Activated gamma-delta T cell (primary cell): ENCODE measurements around the gene NTNG2.
"Not testable (repeated sequence)": the region's sequence is repeated elsewhere in the genome, so short reads cannot be mapped to it uniquely, and the experiment has no call there.

Experiments
- DNase-seq: peaks from one replicate; lab custom pipeline; 2025; lab: John Stamatoyannopoulos, UW

Gene NTNG2

GRCh38 chr9:132266017-132266416, 104.2 kb downstream of the NTNG2 start:
- no peak for DNase-seq

GRCh38 chr9:132267660-132268059, 105.8 kb downstream of the NTNG2 start:
- DNase-seq, result no peak

GRCh38 chr9:132268725-132269352, 107.0 kb downstream of the NTNG2 start:
- DNase-seq, result no peak

GRCh38 chr9:132269704-132270516, 108.1 kb downstream of the NTNG2 start:
- not testable (repeated sequence) for DNase-seq

DNA sequence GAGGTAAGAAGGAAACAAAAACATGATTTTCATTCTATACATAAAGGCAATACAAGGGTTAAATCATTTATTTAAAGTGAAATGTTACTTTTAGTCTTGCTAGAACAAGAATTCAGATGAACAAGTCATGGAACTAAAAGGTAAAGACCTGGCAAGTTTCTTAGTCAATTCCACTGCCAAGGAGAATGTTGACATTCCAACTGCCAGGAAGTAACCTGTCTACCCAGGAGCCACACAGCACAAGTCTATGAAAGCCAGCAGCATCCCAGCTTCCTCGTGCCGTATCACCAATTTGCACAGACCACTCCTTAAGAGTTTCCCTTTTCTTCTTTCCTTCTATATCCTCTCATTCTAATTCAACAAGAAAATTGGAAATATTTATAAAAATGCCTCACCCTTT, 113.0 kb downstream of the NTNG2 start:
- no peak for DNase-seq

DNA sequence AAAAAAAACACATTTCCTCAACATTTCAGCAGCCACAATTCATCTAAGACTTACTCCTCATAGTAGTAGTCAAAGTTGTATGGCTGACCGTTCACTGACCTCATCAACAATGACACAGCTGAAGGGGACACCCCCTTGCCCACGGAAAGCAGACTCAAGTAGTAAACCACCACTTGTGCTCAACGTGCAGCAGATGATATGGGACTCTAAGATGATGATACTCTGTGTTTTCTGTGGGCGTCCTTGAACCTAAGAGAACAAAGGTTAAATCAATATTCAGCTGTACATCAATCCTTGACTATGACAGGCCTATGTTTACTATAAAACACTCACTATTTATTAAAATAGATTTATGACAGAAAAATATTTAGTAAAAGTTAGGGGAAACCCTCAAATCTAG, 121.3 kb downstream of the NTNG2 start:
- DNase-seq, result no peak

- DNase-seq, result no peak
These were observed 122.0 kb downstream of the NTNG2 start for GRCh38 chr9:132283863-132284262.

DNA sequence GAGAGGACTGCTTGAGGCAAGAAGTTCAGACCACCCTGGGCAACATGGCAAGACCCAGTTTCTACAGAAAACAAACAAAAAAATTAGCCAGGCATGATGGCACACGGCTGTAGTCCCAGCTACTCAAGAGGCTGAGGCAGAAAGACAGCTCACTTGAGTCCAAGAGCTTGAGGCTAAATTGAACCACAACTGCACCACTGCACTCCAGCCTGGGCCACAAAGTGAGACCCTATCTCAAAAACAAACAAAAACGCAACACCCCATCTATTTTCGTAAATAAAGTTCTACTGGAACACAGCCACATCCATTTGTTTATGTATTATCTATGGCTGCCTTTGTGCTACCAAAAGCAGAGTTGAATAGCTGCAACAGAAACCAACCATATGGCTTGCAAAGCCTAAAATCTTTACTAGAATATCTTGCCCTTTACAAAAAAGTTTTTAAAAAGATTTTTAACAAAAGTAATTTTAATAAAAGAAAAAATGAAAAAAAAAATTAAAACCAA, 125.5 kb downstream of the NTNG2 start:
- no peak for DNase-seq

DNA sequence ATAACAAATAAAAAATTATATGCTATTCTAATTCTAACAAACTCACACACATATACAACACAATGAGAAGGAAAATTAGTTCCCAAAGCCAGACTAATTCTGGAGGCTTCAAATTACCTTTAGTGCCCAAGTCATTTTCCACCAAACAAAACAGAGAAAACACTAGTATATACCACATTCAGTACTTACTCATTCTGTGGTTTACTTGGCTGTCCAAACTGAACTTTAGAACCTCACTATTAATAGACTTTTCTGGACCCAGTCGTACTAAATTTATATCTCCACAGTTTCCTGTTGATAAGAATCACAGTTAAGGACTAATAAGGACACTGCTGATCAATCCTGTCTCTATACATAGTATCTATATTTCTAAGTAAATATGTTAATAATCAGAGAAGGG, 126.5 kb downstream of the NTNG2 start:
- DNase-seq, result no peak

GRCh38 chr9:132288966-132289365, 127.1 kb downstream of the NTNG2 start:
- DNase-seq, result no peak

DNA sequence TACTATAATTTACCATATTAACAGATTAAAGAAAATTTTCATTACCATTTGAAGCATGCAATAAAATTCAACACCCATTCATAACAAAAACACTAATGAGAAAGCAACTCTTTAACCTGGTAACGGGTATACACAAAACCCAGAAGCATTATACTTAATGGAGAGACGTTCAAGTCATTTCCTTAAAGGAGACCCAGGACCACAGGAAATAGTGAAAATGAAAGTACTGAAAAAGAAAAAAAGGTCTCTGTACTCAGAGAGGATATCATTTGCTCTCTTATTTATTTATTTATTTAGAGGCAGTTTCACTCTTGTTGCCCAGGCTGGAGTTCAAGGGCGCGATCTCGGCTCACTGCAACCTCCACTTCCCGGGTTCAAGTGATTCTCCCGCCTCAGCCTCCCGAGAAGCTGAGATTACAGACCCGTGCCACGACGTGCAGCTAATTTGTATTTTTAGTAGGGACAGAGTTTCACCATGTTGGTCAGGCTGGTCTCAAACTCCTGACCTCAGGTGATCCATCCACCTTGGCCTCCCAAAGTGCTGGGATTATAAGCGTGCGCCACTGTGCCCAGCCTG, 131.4 kb downstream of the NTNG2 start:
- DNase-seq, result no peak
